HEK293 (cell line): ENCODE results near the gene PNLIPRP1.

ENCODE experiments used
- CTCF ChIA-PET: fragments of 350-600 bp; formaldehyde crosslinking; extraction: SDS; loops from one replicate; lab custom pipeline; 2021; ENCODE audit warnings: antibody characterized with exemption; lab: Yijun Ruan, JAX
- POLR2A ChIA-PET: fragments of 300-600 bp; formaldehyde crosslinking; extraction: SDS; loops from one replicate; lab custom pipeline; 2020; ENCODE audit warnings: antibody characterized with exemption, inconsistent platforms; lab: Yijun Ruan, JAX
- H3K27ac ChIP-seq: fragments of 200-500 bp; sonication (Bioruptor generic); 2 replicates; pipeline ENCODE4 v1.5.1; 2014; ENCODE audit warnings: low read depth, low read length, control low read depth, inconsistent platforms; ENCODE audit errors: extremely low read depth
- H3K36me3 ChIP-seq, 2 experiments: fragments of 200-500 bp in 1 of 2; sonication (Bioruptor generic) in 1 of 2; 1 replicate in 1 of 2; 2 replicates in 1 of 2; pipeline ENCODE4 v1.5.1; 2014 to 2017; ENCODE audit warnings: inconsistent platforms in 2 of 2, low read length in 2 of 2; ENCODE audit not compliant: control insufficient read depth in 2 of 2, insufficient read depth in 1 of 2
- H3K4me1 ChIP-seq: fragments of 200-500 bp; sonication (Bioruptor generic); 2 replicates; pipeline ENCODE4 v1.5.1; 2014; ENCODE audit warnings: mild to moderate bottlenecking, low read length, inconsistent platforms; ENCODE audit not compliant: control insufficient read depth, insufficient read depth
- H3K4me3 ChIP-seq: 2 replicates; pipeline ENCODE4 v1.5.1; 2011; ENCODE audit warnings: low read depth, mild to moderate bottlenecking, control low read depth, low read length, moderate library complexity
- H3K9me3 ChIP-seq: fragments of 200-500 bp; sonication (Bioruptor generic); 2 replicates; pipeline ENCODE4 v1.5.1; 2014; ENCODE audit warnings: low read depth, low read length, inconsistent platforms; ENCODE audit not compliant: control insufficient read depth, insufficient read depth
- BCL11A ChIP-seq: fragments of 450-650 bp; formaldehyde crosslinking; IDR thresholded peaks from 2 replicates; pipeline ENCODE4 v1.5.1; 2016; ENCODE audit warnings: low read depth, missing biosample characterization, missing genetic modification characterization
- GLIS1 ChIP-seq: fragments of 450-650 bp; formaldehyde crosslinking; IDR thresholded peaks from 2 replicates; pipeline ENCODE4 v1.5.1; 2016; ENCODE audit warnings: missing biosample characterization, missing genetic modification characterization
- KLF1 ChIP-seq: fragments of 450-650 bp; formaldehyde crosslinking; IDR thresholded peaks from 2 replicates; pipeline ENCODE4 v1.5.1; 2016; ENCODE audit warnings: missing biosample characterization, missing genetic modification characterization
- RBAK ChIP-seq: fragments of 450-650 bp; formaldehyde crosslinking; IDR thresholded peaks from 2 replicates; pipeline ENCODE4 v1.5.1; 2016; ENCODE audit warnings: missing biosample characterization, missing genetic modification characterization
- REPIN1 ChIP-seq: fragments of 450-650 bp; formaldehyde crosslinking; IDR thresholded peaks from 2 replicates; pipeline ENCODE4 v1.5.1; 2017; ENCODE audit warnings: missing biosample characterization, missing genetic modification characterization, low read depth
- WT1 ChIP-seq: fragments of 450-650 bp; formaldehyde crosslinking; IDR thresholded peaks from 2 replicates; pipeline ENCODE4 v1.5.1; 2016; ENCODE audit warnings: missing biosample characterization, missing genetic modification characterization
- ZBTB21 ChIP-seq: fragments of 450-650 bp; formaldehyde crosslinking; IDR thresholded peaks from 2 replicates; pipeline ENCODE4 v1.5.1; 2017; ENCODE audit warnings: missing biosample characterization, missing genetic modification characterization
- ZFP37 ChIP-seq: fragments of 450-650 bp; formaldehyde crosslinking; IDR thresholded peaks from 2 replicates; pipeline ENCODE4 v1.5.1; 2016; ENCODE audit warnings: missing biosample characterization, missing genetic modification characterization
- ZFP69B ChIP-seq: fragments of 450-650 bp; formaldehyde crosslinking; IDR thresholded peaks from 2 replicates; pipeline ENCODE4 v1.5.1; 2016; ENCODE audit warnings: missing biosample characterization, missing genetic modification characterization
- ZNF157 ChIP-seq: fragments of 450-650 bp; formaldehyde crosslinking; IDR thresholded peaks from 2 replicates; pipeline ENCODE4 v1.5.1; 2016; ENCODE audit warnings: missing biosample characterization, missing genetic modification characterization
- ZNF184 ChIP-seq: fragments of 450-650 bp; IDR thresholded peaks from 2 replicates; pipeline ENCODE4 v1.5.1; 2018; ENCODE audit warnings: missing biosample characterization, mild to moderate bottlenecking, missing genetic modification characterization
- ZNF19 ChIP-seq: fragments of 450-650 bp; formaldehyde crosslinking; IDR thresholded peaks from 2 replicates; pipeline ENCODE4; 2016; ENCODE audit warnings: missing biosample characterization, missing genetic modification characterization, low read depth
- ZNF366 ChIP-seq: fragments of 450-650 bp; formaldehyde crosslinking; conservative IDR thresholded peaks from 2 replicates; pipeline ENCODE4 v1.5.1; 2016; ENCODE audit warnings: missing biosample characterization, missing genetic modification characterization
- ZNF391 ChIP-seq: fragments of 450-650 bp; formaldehyde crosslinking; IDR thresholded peaks from 2 replicates; pipeline ENCODE4 v1.5.1; 2016; ENCODE audit warnings: low read depth, missing biosample characterization, missing genetic modification characterization, borderline replicate concordance
- ZNF48 ChIP-seq: fragments of 450-650 bp; formaldehyde crosslinking; IDR thresholded peaks from 2 replicates; pipeline ENCODE4 v1.5.1; 2016; ENCODE audit warnings: missing biosample characterization, missing genetic modification characterization
- ZNF510 ChIP-seq: fragments of 450-650 bp; formaldehyde crosslinking; IDR thresholded peaks from 2 replicates; pipeline ENCODE4 v1.5.1; 2018; ENCODE audit warnings: mild to moderate bottlenecking, missing genetic modification characterization, missing biosample characterization; ENCODE audit not compliant: insufficient replicate concordance
- ZNF544 ChIP-seq: fragments of 450-650 bp; formaldehyde crosslinking; IDR thresholded peaks from 2 replicates; pipeline ENCODE4 v1.5.0; 2017; ENCODE audit warnings: missing biosample characterization, missing genetic modification characterization
- ZNF585B ChIP-seq: fragments of 450-650 bp; formaldehyde crosslinking; IDR thresholded peaks from 2 replicates; pipeline ENCODE4 v1.5.1; 2016; ENCODE audit warnings: missing biosample characterization, missing genetic modification characterization
- ZNF701 ChIP-seq: fragments of 450-650 bp; formaldehyde crosslinking; IDR thresholded peaks from 2 replicates; pipeline ENCODE4 v1.5.1; 2016; ENCODE audit warnings: missing biosample characterization, missing genetic modification characterization
- ZNF76 ChIP-seq: fragments of 450-650 bp; formaldehyde crosslinking; IDR thresholded peaks from 2 replicates; pipeline ENCODE4; 2016; ENCODE audit warnings: low read depth, missing biosample characterization, missing genetic modification characterization, borderline replicate concordance
- ZNF785 ChIP-seq: fragments of 450-650 bp; formaldehyde crosslinking; IDR thresholded peaks from 2 replicates; pipeline ENCODE4 v1.5.1; 2016; ENCODE audit warnings: missing biosample characterization, missing genetic modification characterization
- ZSCAN30 ChIP-seq: fragments of 450-650 bp; IDR thresholded peaks from 2 replicates; pipeline ENCODE4 v1.5.1; 2018; ENCODE audit warnings: missing biosample characterization, mild to moderate bottlenecking, missing genetic modification characterization, moderate library complexity
- TF ChIP-seq, protein P1 (sequence below): fragments of 450-650 bp; formaldehyde crosslinking; conservative IDR thresholded peaks from 2 replicates; pipeline ENCODE4 v1.5.1; 2016; ENCODE audit warnings: low read depth, missing biosample characterization, missing genetic modification characterization
- TF ChIP-seq, protein P2 (sequence below): fragments of 450-650 bp; formaldehyde crosslinking; IDR thresholded peaks from 2 replicates; pipeline ENCODE4 v1.5.1; 2016; ENCODE audit warnings: missing biosample characterization, missing genetic modification characterization
- TF ChIP-seq, protein P3 (sequence below): fragments of 450-650 bp; formaldehyde crosslinking; IDR thresholded peaks from 2 replicates; pipeline ENCODE4 v1.5.1; 2016; ENCODE audit warnings: missing biosample characterization, missing genetic modification characterization
- TF ChIP-seq, protein P4 (sequence below): fragments of 450-650 bp; formaldehyde crosslinking; IDR thresholded peaks from 2 replicates; pipeline ENCODE4 v1.5.1; 2016; ENCODE audit warnings: missing biosample characterization, missing genetic modification characterization
- TF ChIP-seq, protein P5 (sequence below): fragments of 450-650 bp; formaldehyde crosslinking; IDR thresholded peaks from 2 replicates; pipeline ENCODE4 v1.5.1; 2016; ENCODE audit warnings: missing biosample characterization, missing genetic modification characterization

PNLIPRP1 gene

DNA sequence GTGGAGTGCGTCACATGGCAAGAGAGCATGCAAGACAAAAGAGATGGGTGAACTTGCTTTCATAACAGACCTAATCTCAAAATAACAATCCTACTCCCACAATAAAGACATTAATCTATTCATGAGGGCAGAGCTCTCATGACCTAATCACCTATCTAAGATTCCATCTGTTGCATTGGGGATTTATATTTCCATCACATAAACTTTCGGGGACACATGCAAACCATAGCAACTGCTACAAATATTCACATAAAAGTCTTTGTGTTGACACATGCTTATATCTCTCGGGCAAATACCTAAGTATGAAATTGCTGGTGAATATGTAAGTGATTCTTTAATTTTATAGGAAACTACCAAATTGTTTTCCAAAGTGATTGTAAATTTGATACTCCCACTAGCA, 16.0 kb upstream of the PNLIPRP1 start (continued):
- TF ChIP-seq GLIS1 (tag by site-specific recombination) (no peak), KLF1 (tag by site-specific recombination) (no peak), BCL11A (tag by site-specific recombination) (no peak), ZNF544 (no peak), ZNF157 (tag by site-specific recombination) (no peak), ZNF701 (tag by site-specific recombination) (no peak), ZNF585B (tag by site-specific recombination) (no peak), WT1 (no peak), ZNF510 (no peak)
- TF ChIP-seq, protein P1, sequence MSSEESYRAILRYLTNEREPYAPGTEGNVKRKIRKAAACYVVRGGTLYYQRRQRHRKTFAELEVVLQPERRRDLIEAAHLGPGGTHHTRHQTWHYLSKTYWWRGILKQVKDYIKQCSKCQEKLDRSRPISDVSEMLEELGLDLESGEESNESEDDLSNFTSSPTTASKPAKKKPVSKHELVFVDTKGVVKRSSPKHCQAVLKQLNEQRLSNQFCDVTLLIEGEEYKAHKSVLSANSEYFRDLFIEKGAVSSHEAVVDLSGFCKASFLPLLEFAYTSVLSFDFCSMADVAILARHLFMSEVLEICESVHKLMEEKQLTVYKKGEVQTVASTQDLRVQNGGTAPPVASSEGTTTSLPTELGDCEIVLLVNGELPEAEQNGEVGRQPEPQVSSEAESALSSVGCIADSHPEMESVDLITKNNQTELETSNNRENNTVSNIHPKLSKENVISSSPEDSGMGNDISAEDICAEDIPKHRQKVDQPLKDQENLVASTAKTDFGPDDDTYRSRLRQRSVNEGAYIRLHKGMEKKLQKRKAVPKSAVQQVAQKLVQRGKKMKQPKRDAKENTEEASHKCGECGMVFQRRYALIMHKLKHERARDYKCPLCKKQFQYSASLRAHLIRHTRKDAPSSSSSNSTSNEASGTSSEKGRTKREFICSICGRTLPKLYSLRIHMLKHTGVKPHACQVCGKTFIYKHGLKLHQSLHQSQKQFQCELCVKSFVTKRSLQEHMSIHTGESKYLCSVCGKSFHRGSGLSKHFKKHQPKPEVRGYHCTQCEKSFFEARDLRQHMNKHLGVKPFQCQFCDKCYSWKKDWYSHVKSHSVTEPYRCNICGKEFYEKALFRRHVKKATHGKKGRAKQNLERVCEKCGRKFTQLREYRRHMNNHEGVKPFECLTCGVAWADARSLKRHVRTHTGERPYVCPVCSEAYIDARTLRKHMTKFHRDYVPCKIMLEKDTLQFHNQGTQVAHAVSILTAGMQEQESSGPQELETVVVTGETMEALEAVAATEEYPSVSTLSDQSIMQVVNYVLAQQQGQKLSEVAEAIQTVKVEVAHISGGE: no peak
- TF ChIP-seq, all 188 proteins: peak for 0

DNA sequence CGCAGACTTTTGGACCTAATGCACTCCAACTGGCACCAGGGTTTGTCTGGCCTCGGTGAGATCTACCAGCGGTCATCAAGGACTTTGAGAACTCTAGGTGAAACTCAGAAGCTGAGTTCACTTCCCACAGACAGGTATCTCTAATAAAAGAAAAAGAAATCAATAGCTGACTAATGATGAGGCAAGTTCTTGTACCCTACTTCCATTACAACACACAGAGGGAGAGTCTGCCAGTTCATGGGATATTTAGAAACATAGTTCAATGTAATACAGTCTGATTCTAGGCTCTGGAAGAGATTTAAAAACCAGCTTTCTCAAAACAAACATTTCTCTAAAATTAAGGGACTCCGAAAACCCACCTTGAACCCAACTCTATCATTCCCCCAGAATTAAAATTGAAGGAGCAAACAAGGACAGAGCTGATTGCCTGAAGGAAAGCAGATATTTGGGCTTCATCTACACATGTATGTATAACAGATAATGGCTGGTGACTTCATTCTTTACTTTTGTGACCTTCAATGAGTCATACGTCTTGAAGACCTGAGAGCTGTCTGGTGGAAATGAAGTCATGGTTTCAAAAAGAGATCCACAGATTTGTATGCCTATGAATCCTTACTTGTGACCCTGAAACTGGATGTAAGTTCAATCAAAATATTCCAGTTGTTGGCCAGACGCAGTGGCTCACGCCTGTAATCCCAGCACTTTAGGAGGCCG, 2.7 kb upstream of the PNLIPRP1 start:
- Histone ChIP-seq H3K27ac (no peak overlapping the region), H3K4me3 (no peak overlapping the region), H3K4me1 (peaks cover 9% of the 10 kb centered on the region), H3K36me3 (no peaks in the 10 kb centered on the region), H3K9me3 (no peaks in the 10 kb centered on the region)
- POLR2A ChIA-PET: no interaction called here
- CTCF ChIA-PET: interaction anchor here (0.5 to 0.6 kb wide), 2 partner anchors 297 to 467 kb away, joined by 3 to 4 read pairs; no protein-coding TSS in a partner anchor
- TF ChIP-seq ZNF184 (tag by site-specific recombination) (peak; percentile 37; the same call in 1 of the 2 replicates), ZNF366 (tag by site-specific recombination) (peak; percentile 66), ZNF48 (tag by site-specific recombination) (no peak), RBAK (tag by site-specific recombination) (no peak), ZNF785 (tag by site-specific recombination) (no peak), ZNF391 (tag by site-specific recombination) (no peak), ZBTB21 (tag by site-specific recombination) (peak; percentile 66; the same call in 1 of the 2 replicates), ZFP37 (tag by site-specific recombination) (0 out of 2 replicates have a peak, but pooled peaks have one; percentile 49), REPIN1 (no peak), ZNF19 (tag by site-specific recombination) (no peak), ZSCAN30 (tag by site-specific recombination) (no peak), ZFP69B (tag by site-specific recombination) (no peak), ZNF76 (tag by site-specific recombination) (no peak)
- TF ChIP-seq, protein P2, sequence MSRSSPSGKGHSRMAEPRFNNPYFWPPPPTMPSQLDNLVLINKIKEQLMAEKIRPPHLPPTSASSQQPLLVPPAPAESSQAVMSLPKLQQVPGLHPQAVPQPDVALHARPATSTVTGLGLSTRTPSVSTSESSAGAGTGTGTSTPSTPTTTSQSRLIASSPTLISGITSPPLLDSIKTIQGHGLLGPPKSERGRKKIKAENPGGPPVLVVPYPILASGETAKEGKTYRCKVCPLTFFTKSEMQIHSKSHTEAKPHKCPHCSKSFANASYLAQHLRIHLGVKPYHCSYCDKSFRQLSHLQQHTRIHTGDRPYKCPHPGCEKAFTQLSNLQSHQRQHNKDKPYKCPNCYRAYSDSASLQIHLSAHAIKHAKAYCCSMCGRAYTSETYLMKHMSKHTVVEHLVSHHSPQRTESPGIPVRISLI (tag by site-specific recombination): no peak
- TF ChIP-seq, protein P3, sequence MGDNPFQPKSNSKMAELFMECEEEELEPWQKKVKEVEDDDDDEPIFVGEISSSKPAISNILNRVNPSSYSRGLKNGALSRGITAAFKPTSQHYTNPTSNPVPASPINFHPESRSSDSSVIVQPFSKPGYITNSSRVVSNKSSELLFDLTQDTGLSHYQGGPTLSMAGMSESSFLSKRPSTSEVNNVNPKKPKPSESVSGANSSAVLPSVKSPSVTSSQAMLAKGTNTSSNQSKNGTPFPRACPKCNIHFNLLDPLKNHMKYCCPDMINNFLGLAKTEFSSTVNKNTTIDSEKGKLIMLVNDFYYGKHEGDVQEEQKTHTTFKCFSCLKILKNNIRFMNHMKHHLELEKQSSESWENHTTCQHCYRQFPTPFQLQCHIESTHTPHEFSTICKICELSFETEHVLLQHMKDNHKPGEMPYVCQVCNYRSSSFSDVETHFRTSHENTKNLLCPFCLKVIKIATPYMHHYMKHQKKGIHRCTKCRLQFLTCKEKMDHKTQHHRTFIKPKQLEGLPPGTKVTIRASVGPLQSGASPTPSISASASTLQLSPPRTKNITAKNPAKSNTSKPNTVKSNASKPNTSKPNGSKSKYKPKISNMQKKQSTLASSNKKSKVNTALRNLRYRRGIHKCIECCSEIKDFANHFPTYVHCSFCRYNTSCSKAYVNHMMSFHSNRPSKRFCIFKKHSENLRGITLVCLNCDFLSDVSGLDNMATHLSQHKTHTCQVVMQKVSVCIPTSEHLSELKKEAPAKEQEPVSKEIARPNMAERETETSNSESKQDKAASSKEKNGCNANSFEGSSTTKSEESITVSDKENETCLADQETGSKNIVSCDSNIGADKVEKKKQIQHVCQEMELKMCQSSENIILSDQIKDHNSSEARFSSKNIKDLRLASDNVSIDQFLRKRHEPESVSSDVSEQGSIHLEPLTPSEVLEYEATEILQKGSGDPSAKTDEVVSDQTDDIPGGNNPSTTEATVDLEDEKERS (tag by site-specific recombination): no peak
- TF ChIP-seq, protein P4, sequence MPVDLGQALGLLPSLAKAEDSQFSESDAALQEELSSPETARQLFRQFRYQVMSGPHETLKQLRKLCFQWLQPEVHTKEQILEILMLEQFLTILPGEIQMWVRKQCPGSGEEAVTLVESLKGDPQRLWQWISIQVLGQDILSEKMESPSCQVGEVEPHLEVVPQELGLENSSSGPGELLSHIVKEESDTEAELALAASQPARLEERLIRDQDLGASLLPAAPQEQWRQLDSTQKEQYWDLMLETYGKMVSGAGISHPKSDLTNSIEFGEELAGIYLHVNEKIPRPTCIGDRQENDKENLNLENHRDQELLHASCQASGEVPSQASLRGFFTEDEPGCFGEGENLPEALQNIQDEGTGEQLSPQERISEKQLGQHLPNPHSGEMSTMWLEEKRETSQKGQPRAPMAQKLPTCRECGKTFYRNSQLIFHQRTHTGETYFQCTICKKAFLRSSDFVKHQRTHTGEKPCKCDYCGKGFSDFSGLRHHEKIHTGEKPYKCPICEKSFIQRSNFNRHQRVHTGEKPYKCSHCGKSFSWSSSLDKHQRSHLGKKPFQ: no peak
- TF ChIP-seq, protein P5, sequence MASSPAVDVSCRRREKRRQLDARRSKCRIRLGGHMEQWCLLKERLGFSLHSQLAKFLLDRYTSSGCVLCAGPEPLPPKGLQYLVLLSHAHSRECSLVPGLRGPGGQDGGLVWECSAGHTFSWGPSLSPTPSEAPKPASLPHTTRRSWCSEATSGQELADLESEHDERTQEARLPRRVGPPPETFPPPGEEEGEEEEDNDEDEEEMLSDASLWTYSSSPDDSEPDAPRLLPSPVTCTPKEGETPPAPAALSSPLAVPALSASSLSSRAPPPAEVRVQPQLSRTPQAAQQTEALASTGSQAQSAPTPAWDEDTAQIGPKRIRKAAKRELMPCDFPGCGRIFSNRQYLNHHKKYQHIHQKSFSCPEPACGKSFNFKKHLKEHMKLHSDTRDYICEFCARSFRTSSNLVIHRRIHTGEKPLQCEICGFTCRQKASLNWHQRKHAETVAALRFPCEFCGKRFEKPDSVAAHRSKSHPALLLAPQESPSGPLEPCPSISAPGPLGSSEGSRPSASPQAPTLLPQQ (tag by site-specific recombination): peak; percentile 36; the same call in 1 of the 2 replicates
